ENCODE data around the gene GRAMD1B. TPM values are rescaled to one million over a fixed set of nuclear protein-coding genes. Genes with fewer than 3 reads are reported as not detected.

The GRAMD1B gene
- total RNA-seq, 4 donors from 2014 or later: 2.2 to 4.0 (median 3.5) TPM

DNA sequence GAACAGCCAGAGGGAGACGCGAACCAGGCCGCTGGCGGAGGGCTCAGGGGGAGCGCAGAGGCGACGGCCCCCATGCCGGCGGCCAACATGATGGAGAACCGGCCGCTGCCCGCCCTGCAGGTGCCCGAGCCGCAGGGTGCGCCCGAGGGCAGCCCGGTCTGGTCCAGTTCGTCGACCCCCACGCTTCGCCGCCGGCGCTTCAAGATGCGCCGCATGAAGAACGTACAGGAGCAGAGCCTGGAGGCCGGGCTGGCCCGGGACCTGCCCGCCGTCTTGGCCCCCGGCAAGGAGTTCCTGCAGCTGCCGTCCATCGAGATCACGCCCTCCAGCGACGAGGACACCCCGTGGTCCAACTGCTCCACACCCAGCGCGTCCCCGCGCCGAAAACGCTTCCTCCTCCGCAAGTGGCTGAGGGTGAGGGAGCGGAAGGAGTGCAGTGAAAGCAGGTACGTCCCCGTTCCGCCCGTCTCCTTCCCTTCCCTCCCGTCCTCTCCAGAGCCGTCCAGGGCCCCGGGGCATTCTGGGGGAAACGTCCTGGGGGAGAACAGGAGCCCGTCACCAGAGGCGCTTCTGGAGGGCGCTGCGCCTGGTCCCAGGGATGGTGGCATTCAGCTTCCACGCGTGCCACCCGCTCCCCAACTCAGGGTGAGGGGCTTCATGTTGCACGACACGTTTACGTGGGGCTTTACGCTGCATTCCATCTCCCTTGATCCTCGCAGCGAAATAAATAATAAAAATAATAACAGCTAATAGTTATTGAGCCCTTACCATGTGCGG, 840 bp downstream of the GRAMD1B start:
- Histone ChIP-seq H3K27ac (replicated peaks in 1 of 4) (peak overlapping the region; percentile 54 to 62 (median 61)), H3K4me1 (peaks cover 15 to 23% (median 18%) of the 10 kb centered on the region in 4 donors), H3K36me3 (no peaks in the 10 kb centered on the region), H3K9me3 (no peaks in the 10 kb centered on the region), H3K4me3 (peak overlapping the region; percentile 59 to 67 (median 60)), H3K27me3 (peaks cover 0 to 44% (median 4%) of the 10 kb centered on the region in 4 donors)
- DNase-seq (ENCODE audit: extremely low spot score): no peak
- WGBS: 11% methylated on average over 29 of the region's 68 CpGs
- TF ChIP-seq EP300 (IDR thresholded peaks at IDR 0.05) (no peak), POLR2A (IDR thresholded peaks at IDR 0.05; ENCODE audit: low read depth) (no peak), POLR2AphosphoS5 (IDR thresholded peaks at IDR 0.05) (peak; percentile 15 to 34)
- TF ChIP-seq, protein P1, sequence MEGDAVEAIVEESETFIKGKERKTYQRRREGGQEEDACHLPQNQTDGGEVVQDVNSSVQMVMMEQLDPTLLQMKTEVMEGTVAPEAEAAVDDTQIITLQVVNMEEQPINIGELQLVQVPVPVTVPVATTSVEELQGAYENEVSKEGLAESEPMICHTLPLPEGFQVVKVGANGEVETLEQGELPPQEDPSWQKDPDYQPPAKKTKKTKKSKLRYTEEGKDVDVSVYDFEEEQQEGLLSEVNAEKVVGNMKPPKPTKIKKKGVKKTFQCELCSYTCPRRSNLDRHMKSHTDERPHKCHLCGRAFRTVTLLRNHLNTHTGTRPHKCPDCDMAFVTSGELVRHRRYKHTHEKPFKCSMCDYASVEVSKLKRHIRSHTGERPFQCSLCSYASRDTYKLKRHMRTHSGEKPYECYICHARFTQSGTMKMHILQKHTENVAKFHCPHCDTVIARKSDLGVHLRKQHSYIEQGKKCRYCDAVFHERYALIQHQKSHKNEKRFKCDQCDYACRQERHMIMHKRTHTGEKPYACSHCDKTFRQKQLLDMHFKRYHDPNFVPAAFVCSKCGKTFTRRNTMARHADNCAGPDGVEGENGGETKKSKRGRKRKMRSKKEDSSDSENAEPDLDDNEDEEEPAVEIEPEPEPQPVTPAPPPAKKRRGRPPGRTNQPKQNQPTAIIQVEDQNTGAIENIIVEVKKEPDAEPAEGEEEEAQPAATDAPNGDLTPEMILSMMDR (IDR thresholded peaks at IDR 0.05): no peak
- intact Hi-C loops (cut with DNase I): no loop called here

DNA sequence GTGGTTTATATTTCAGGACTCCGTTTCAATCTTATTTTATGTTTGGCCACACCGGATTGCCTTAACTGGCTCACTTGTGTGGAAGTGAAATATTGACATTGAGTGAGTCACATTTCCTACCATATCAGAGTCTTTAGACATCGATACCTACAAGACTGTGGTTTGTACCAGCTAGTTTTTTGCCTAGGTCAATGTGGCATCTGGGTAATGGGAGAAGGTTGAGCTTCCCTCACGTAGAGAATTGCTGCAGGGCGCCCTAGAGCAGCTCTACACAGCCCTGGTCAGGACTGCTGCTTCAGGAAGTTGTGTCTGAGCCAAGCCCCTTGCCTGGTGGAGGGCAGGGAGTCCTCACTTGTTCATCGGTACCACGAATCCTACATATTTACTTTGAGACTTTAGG, 1.6 kb downstream of the GRAMD1B start:
- Histone ChIP-seq H3K36me3 (no peaks in the 10 kb centered on the region), H3K27ac (replicated peaks in 1 of 4) (no peak overlapping the region), H3K9me3 (no peaks in the 10 kb centered on the region), H3K27me3 (peaks cover 0 to 38% (median 4%) of the 10 kb centered on the region in 4 donors), H3K4me1 (peaks cover 15 to 23% (median 18%) of the 10 kb centered on the region in 4 donors), H3K4me3 (peak overlapping the region; percentile 59 to 67 (median 60))
- TF ChIP-seq POLR2A (IDR thresholded peaks at IDR 0.05; ENCODE audit: low read depth) (no peak), EP300 (IDR thresholded peaks at IDR 0.05) (no peak), POLR2AphosphoS5 (IDR thresholded peaks at IDR 0.05) (no peak)
- TF ChIP-seq, protein P1 (IDR thresholded peaks at IDR 0.05): no peak
- intact Hi-C loops (cut with DNase I): no loop called here
- DNase-seq (ENCODE audit: extremely low spot score): no peak
- 72% methylated on average over 7 of the region's 7 CpGs for WGBS

- 82% methylated on average over 7 of the region's 7 CpGs for WGBS
Measured at GRCh38 chr11:123434262-123434661, 4.2 kb downstream of the GRAMD1B start.

GRCh38 chr11:123434911-123435310, 4.8 kb downstream of the GRAMD1B start:
- TF ChIP-seq POLR2A (IDR thresholded peaks at IDR 0.05; ENCODE audit: low read depth): no peak
- TF ChIP-seq, protein P1 (IDR thresholded peaks at IDR 0.05): no peak
- TF ChIP-seq EP300 (IDR thresholded peaks at IDR 0.05): no peak
- no peak for TF ChIP-seq POLR2AphosphoS5 (IDR thresholded peaks at IDR 0.05)
- intact Hi-C loops (cut with DNase I): no loop called here
- H3K36me3 ChIP-seq: no peaks in the 10 kb centered on the region
- no peak for DNase-seq (ENCODE audit: extremely low spot score)
- whole genome bisulfite sequencing: 73% methylated on average over 3 of the region's 3 CpGs
- H3K27ac ChIP-seq (replicated peaks in 1 of 4): no peak overlapping the region
- peaks cover 0 to 31% (median 4%) of the 10 kb centered on the region in 4 donors for H3K27me3 ChIP-seq
- H3K4me3 ChIP-seq: no peak overlapping the region
- no peaks in the 10 kb centered on the region for H3K9me3 ChIP-seq
- peaks cover 13 to 17% (median 14%) of the 10 kb centered on the region in 4 donors for H3K4me1 ChIP-seq

More at GRCh38 chr11:123434262-123434661, 4.2 kb downstream of the GRAMD1B start:
- Histone ChIP-seq H3K27ac (replicated peaks in 1 of 4) (no peak overlapping the region), H3K4me1 (peaks cover 15 to 23% (median 18%) of the 10 kb centered on the region in 4 donors), H3K9me3 (no peaks in the 10 kb centered on the region), H3K36me3 (no peaks in the 10 kb centered on the region), H3K4me3 (no peak overlapping the region), H3K27me3 (peaks cover 0 to 34% (median 4%) of the 10 kb centered on the region in 4 donors)
- DNase-seq (ENCODE audit: extremely low spot score): no peak
- intact Hi-C loops (cut with DNase I): no loop called here
- TF ChIP-seq POLR2AphosphoS5 (IDR thresholded peaks at IDR 0.05): no peak
- TF ChIP-seq, protein P1 (IDR thresholded peaks at IDR 0.05): no peak
- no peak for TF ChIP-seq POLR2A (IDR thresholded peaks at IDR 0.05; ENCODE audit: low read depth)
- no peak for TF ChIP-seq EP300 (IDR thresholded peaks at IDR 0.05)
